ENCODE measurements around the gene SIGLEC12. TPM values are rescaled to one million over a fixed set of nuclear protein-coding genes. Genes with fewer than 3 reads are reported as not detected.

The SIGLEC12 gene
- total and polyA plus RNA-seq, 9 of the 15 experiments (the other 6 are each of a cell fraction or from before 2014, with no cell fraction given), result 0.08 to 1.3 (median 0.54) TPM

GRCh38 chr19:51476164-51476563 lies 25.4 kb downstream of the SIGLEC12 start (continued):
- no peak for TF ChIP-seq CHD4 (IDR thresholded peaks at IDR 0.05; ENCODE audit: insufficient read depth, insufficient replicate concordance, low read depth, low read length, poor library complexity, severe bottlenecking)
- peak; percentile 85 for TF ChIP-seq RBM25 (IDR thresholded peaks at IDR 0.05; ENCODE audit: low read depth, low read length, severe bottlenecking)
- no peak for TF ChIP-seq TGIF2 (CRISPR knock-in tag; IDR thresholded peaks at IDR 0.05)
- no peak for TF ChIP-seq ETV1 (tag; conservative IDR thresholded peaks at IDR 0.05; ENCODE audit: low read depth)
- TF ChIP-seq U2AF1 (optimal IDR thresholded peaks at IDR 0.05; ENCODE audit: low read depth, low read length), result no peak
- TF ChIP-seq YY1 (IDR thresholded peaks at IDR 0.05; ENCODE audit: borderline replicate concordance in 1 of 3, control insufficient read depth in 1 of 3, extremely low read depth in 1 of 3, insufficient read depth in 3 of 3, insufficient read length in 1 of 3, insufficient replicate concordance in 2 of 3, low read depth in 1 of 3, low read length in 2 of 3), result no peak
- TF ChIP-seq, protein P1, sequence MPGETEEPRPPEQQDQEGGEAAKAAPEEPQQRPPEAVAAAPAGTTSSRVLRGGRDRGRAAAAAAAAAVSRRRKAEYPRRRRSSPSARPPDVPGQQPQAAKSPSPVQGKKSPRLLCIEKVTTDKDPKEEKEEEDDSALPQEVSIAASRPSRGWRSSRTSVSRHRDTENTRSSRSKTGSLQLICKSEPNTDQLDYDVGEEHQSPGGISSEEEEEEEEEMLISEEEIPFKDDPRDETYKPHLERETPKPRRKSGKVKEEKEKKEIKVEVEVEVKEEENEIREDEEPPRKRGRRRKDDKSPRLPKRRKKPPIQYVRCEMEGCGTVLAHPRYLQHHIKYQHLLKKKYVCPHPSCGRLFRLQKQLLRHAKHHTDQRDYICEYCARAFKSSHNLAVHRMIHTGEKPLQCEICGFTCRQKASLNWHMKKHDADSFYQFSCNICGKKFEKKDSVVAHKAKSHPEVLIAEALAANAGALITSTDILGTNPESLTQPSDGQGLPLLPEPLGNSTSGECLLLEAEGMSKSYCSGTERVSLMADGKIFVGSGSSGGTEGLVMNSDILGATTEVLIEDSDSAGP (CRISPR knock-in tag; IDR thresholded peaks at IDR 0.05), result no peak
- TF ChIP-seq SMARCE1 (IDR thresholded peaks at IDR 0.05), result no peak
- TF ChIP-seq HMGN3 (IDR thresholded peaks at IDR 0.05; ENCODE audit: borderline replicate concordance, extremely low read depth, insufficient read length, low read depth, low read length), result no peak

Data from K562 (cell line).